Measurements from ENCODE around the gene RBP5. TPM values are rescaled to one million over a fixed set of nuclear protein-coding genes. Genes with fewer than 3 reads are reported as not detected.

RBP5 gene
- total RNA-seq, 4 donors from 2014 or later, result 0.78 to 9.9 (median 2.2) TPM

GRCh38 chr12:7169951-7170350, 41.3 kb upstream of the RBP5 start:
- peaks cover 0 to 5% of the 10 kb centered on the region in 2 donors for H3K27me3 ChIP-seq
- DNase-seq (ENCODE audit: low spot score in 2 of 2), result no peak
- no peaks in the 10 kb centered on the region for H3K36me3 ChIP-seq
- H3K27ac ChIP-seq, result no peak overlapping the region
- no peak overlapping the region for H3K4me3 ChIP-seq
- no peaks in the 10 kb centered on the region for H3K4me1 ChIP-seq
- H3K9me3 ChIP-seq, result peaks cover 0 to 17% (median 0%) of the 10 kb centered on the region in 4 donors
- TF ChIP-seq, protein P1, sequence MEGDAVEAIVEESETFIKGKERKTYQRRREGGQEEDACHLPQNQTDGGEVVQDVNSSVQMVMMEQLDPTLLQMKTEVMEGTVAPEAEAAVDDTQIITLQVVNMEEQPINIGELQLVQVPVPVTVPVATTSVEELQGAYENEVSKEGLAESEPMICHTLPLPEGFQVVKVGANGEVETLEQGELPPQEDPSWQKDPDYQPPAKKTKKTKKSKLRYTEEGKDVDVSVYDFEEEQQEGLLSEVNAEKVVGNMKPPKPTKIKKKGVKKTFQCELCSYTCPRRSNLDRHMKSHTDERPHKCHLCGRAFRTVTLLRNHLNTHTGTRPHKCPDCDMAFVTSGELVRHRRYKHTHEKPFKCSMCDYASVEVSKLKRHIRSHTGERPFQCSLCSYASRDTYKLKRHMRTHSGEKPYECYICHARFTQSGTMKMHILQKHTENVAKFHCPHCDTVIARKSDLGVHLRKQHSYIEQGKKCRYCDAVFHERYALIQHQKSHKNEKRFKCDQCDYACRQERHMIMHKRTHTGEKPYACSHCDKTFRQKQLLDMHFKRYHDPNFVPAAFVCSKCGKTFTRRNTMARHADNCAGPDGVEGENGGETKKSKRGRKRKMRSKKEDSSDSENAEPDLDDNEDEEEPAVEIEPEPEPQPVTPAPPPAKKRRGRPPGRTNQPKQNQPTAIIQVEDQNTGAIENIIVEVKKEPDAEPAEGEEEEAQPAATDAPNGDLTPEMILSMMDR (IDR thresholded peaks at IDR 0.05), result no peak
- TF ChIP-seq POLR2A (IDR thresholded peaks at IDR 0.05), result no peak
- no peak for TF ChIP-seq EP300 (IDR thresholded peaks at IDR 0.05)

DNA sequence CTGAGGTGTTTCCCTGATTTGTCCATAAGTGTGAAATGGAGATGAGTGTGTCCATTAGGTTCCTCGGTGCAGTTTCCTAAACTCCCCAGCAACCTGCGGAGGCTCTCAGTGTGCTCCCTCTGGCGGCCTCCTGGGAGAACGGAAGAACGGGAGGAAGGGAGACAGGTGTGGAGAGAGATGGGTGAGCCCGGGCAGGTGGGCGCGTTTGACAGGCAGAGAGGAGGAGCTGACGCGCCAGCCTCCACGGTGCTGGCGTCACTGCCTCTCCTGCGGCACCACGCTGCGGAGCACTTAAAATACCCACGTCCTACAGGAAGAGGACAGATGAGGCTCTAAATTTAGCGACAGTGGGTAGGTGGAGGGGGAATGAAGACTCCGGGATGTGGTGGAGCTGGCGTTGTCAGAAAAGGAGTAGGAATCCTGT, 34.0 kb upstream of the RBP5 start:
- 6 to 15% methylated on average over 19 of the region's 19 CpGs for WGBS, 2 donors
- Histone ChIP-seq H3K9me3 (peaks cover 0 to under 1% (median 0%) of the 10 kb centered on the region in 4 donors), H3K36me3 (peaks cover 0 to 9% (median 0%) of the 10 kb centered on the region in 3 donors), H3K27ac (no peak overlapping the region), H3K4me1 (peaks cover 0 to 12% (median 0%) of the 10 kb centered on the region in 4 donors), H3K27me3 (peaks cover 0 to 24% of the 10 kb centered on the region in 2 donors), H3K4me3 (no peak overlapping the region)
- no peak for DNase-seq (ENCODE audit: low spot score in 2 of 2)
- TF ChIP-seq, protein P1 (IDR thresholded peaks at IDR 0.05), result peak in 2 of 5 experiments; percentile 17 to 36
- TF ChIP-seq POLR2A (IDR thresholded peaks at IDR 0.05), result no peak

GRCh38 chr12:7161811-7162210, 33.1 kb upstream of the RBP5 start:
- Histone ChIP-seq H3K27ac (no peak overlapping the region), H3K36me3 (peaks cover 0 to 18% (median 0%) of the 10 kb centered on the region in 3 donors), H3K4me3 (no peak overlapping the region), H3K4me1 (peaks cover 0 to 12% (median 0%) of the 10 kb centered on the region in 4 donors), H3K27me3 (peaks cover 0 to 22% of the 10 kb centered on the region in 2 donors), H3K9me3 (no peaks in the 10 kb centered on the region)
- DNase-seq (ENCODE audit: low spot score in 2 of 2), result no peak
- TF ChIP-seq EP300 (IDR thresholded peaks at IDR 0.05), result peak in 1 of 2 donors; percentile 9
- TF ChIP-seq, protein P1 (IDR thresholded peaks at IDR 0.05), result no peak
- WGBS, 2 donors, result 86 to 88% methylated on average over 5 of the region's 5 CpGs

DNA sequence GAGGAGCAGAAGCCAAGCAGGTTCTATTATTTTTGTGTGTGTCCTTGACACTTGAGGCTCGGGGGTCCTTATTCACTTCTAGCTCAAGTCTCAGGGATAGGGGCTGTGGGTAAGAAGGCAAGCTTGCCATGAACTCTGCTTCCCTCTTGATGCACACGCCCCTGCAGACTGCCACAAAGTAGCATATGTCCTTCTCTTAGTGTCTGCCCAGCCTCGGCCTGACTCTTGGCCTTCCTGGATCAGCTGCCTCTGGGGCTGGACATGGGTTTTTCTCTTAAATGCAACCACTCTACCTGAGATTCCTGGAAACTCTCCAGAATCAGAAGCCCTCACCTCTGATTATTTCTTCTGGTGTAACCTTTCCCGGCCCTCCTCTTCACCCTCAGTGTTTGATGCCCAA, 32.6 kb upstream of the RBP5 start:
- no peaks in the 10 kb centered on the region for H3K9me3 ChIP-seq
- 86 to 87% methylated on average over 4 of the region's 4 CpGs for WGBS, 2 donors
- DNase-seq (ENCODE audit: low spot score in 2 of 2), result no peak
- H3K27ac ChIP-seq, result no peak overlapping the region
- peaks cover 0 to 18% of the 10 kb centered on the region in 2 donors for H3K27me3 ChIP-seq
- peaks cover 0 to 23% (median 0%) of the 10 kb centered on the region in 3 donors for H3K36me3 ChIP-seq
- TF ChIP-seq, protein P1 (IDR thresholded peaks at IDR 0.05), result no peak
- no peak for TF ChIP-seq POLR2A (IDR thresholded peaks at IDR 0.05)
- no peak for TF ChIP-seq EP300 (IDR thresholded peaks at IDR 0.05)
- H3K4me1 ChIP-seq, result peaks cover 0 to 12% (median 0%) of the 10 kb centered on the region in 4 donors
- H3K4me3 ChIP-seq, result no peak overlapping the region

DNA sequence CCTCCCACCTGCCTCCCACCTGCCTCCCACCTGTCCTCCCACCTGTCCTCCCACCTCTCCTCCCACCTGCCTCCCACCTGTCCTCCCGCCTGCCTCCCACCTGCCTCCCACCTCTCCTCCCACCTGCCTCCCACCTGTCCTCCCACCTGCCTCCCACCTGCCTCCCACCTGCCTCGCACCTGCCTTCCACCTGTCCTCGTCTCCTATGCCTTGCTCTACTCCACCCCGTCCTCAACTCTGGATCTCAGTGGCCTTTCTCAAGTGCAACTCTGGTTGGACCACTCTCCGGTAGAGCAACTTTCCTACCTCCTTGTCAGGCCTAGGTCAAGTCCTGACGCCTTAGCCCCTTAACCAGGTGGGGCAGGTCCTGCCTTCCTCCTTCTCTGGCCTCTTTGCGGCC, 31.5 kb upstream of the RBP5 start:
- Histone ChIP-seq H3K4me1 (peaks cover 0 to 12% (median 0%) of the 10 kb centered on the region in 4 donors), H3K4me3 (no peak overlapping the region), H3K36me3 (peaks cover 0 to 34% (median 0%) of the 10 kb centered on the region in 3 donors), H3K27ac (no peak overlapping the region), H3K27me3 (peaks cover 0 to 18% of the 10 kb centered on the region in 2 donors), H3K9me3 (no peaks in the 10 kb centered on the region)
- no peak for TF ChIP-seq POLR2A (IDR thresholded peaks at IDR 0.05)
- TF ChIP-seq EP300 (IDR thresholded peaks at IDR 0.05), result no peak
- TF ChIP-seq, protein P1 (IDR thresholded peaks at IDR 0.05), result no peak
- DNase-seq (ENCODE audit: low spot score in 2 of 2), result no peak
- WGBS, 2 donors, result 77 to 82% methylated on average over 7 of the region's 7 CpGs
